ENCODE measurements around the gene PTAR1.

GRCh38 chr9:69759021-69759420, 790 bp downstream of the PTAR1 start:
- TF ChIP-seq, protein P1, sequence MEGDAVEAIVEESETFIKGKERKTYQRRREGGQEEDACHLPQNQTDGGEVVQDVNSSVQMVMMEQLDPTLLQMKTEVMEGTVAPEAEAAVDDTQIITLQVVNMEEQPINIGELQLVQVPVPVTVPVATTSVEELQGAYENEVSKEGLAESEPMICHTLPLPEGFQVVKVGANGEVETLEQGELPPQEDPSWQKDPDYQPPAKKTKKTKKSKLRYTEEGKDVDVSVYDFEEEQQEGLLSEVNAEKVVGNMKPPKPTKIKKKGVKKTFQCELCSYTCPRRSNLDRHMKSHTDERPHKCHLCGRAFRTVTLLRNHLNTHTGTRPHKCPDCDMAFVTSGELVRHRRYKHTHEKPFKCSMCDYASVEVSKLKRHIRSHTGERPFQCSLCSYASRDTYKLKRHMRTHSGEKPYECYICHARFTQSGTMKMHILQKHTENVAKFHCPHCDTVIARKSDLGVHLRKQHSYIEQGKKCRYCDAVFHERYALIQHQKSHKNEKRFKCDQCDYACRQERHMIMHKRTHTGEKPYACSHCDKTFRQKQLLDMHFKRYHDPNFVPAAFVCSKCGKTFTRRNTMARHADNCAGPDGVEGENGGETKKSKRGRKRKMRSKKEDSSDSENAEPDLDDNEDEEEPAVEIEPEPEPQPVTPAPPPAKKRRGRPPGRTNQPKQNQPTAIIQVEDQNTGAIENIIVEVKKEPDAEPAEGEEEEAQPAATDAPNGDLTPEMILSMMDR (IDR thresholded peaks at IDR 0.05): no peak
- no peak for TF ChIP-seq POLR2A (IDR thresholded peaks at IDR 0.05)
- TF ChIP-seq EP300 (IDR thresholded peaks at IDR 0.05): no peak

Data from tibial nerve (tissue), 4 donors.